ENCODE results near the gene TRIO.

The TRIO gene

DNA sequence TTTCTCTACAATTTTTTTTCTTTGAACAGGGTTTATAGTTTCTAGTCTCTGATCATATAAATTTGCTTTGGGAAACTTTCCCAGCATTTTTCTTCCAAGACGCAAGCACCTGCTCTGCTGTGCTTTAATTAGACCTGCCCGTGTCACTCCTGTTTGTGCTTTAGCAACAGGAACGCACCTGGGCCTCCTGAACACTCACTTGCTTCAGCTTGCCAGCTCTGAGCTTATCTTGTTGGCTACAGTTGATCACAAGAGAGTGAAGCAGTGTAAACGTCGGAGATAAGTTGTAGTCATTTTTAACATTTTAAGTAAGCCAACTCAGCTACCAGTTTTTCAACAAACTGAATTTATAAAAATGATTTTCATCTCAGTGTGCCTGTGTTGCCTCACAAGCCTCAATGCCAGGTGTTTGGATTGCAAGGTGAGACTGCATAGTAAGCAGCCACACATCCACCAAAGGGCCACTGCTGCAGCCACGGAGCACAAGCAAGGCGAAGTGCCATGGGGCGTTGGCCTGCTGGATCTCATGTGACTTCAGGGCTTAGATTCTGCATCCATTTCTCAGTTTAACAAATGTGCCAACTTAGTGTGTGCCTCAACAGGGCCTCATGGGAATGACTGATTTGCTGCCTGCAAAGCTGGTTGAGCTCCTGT, 166.9 kb downstream of the TRIO start:
- no peaks in the 10 kb centered on the region for H3K4me1 ChIP-seq (ENCODE audit: control insufficient read depth in 2 of 2, insufficient read depth in 1 of 2, low read depth in 1 of 2, low read length in 2 of 2)
- DNase-seq (ENCODE audit: low spot score): no peak
- no peaks in the 10 kb centered on the region for H3K9me3 ChIP-seq (replicated peaks in 1 of 2; ENCODE audit: control insufficient read depth in 2 of 2, insufficient read depth in 1 of 2, low read depth in 1 of 2, low read length in 2 of 2)
- H3K79me1 ChIP-seq (ENCODE audit: low read depth, low read length): peaks cover 4% of the 10 kb centered on the region
- no peak overlapping the region for H2AK5ac ChIP-seq (ENCODE audit: low read depth, low read length)
- H4K8ac ChIP-seq (ENCODE audit: low read depth, low read length): no peak overlapping the region
- H2AFZ ChIP-seq (ENCODE audit: low read length): no peak overlapping the region
- H3K27ac ChIP-seq (replicated peaks; ENCODE audit: low read length): no peak overlapping the region
- peak overlapping the region; percentile 21 for H3K23ac ChIP-seq (ENCODE audit: low read depth, low read length, poor library complexity)
- H3K9ac ChIP-seq (ENCODE audit: low read depth, low read length, poor library complexity): no peak overlapping the region
- H4K91ac ChIP-seq (ENCODE audit: low read depth, low read length, poor library complexity): no peak overlapping the region
- no peak overlapping the region for H3K14ac ChIP-seq (ENCODE audit: low read length)
- WGBS, 2 donors (ENCODE audit: extremely low coverage in 2 of 2, insufficient read length in 2 of 2, insufficient replicate concordance in 1 of 2): no CpG with 5 or more reads among the region's 8 CpGs
- peaks cover 27 to 94% of the 10 kb centered on the region in 2 donors for H3K36me3 ChIP-seq (replicated peaks in 1 of 2; ENCODE audit: control insufficient read depth in 2 of 2, insufficient read depth in 2 of 2, low read length in 2 of 2)
- no peak overlapping the region for H2BK12ac ChIP-seq (ENCODE audit: low read length)
- H3K18ac ChIP-seq (ENCODE audit: low read length): no peak overlapping the region
- no peaks in the 10 kb centered on the region for H3K27me3 ChIP-seq (ENCODE audit: control insufficient read depth in 3 of 3, insufficient read depth in 3 of 3, low read depth in 1 of 3, low read length in 3 of 3)
- H2BK15ac ChIP-seq (ENCODE audit: low read length): no peak overlapping the region
- H2BK5ac ChIP-seq (ENCODE audit: low read length): no peak overlapping the region
- H2BK120ac ChIP-seq (ENCODE audit: low read depth, low read length): no peak overlapping the region
- no peak overlapping the region for H3K4ac ChIP-seq (ENCODE audit: low read length)
- no peak overlapping the region for H3K4me2 ChIP-seq (ENCODE audit: insufficient read depth, low read length, poor library complexity, severe bottlenecking)
- H3K4me3 ChIP-seq (ENCODE audit: low read length in 2 of 2): no peak overlapping the region

DNA sequence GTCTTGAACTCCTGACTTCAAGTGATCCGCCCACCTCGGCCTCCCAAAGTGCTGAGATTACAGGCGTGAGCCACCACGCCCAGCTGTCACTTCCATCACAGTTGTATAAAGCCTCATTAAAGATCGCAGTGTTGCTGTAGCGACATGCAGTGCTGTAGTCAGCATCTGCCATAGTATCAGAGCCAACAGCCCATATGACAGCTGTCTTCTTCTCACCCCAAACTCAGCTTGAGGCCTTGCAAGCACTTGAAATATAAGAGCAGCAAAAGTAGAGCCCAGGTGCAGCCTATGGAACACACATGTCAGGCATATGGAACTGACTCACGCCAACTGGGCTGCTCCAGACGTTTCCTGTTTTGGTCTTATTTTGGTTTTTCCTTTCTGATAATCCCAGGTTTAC, 167.8 kb downstream of the TRIO start:
- Histone ChIP-seq H2BK120ac (ENCODE audit: low read depth, low read length) (no peak overlapping the region), H3K9ac (ENCODE audit: low read depth, low read length, poor library complexity) (no peak overlapping the region), H3K27ac (replicated peaks; ENCODE audit: low read length) (no peak overlapping the region), H3K18ac (ENCODE audit: low read length) (no peak overlapping the region), H3K4me3 (ENCODE audit: low read length in 2 of 2) (no peak overlapping the region), H2AK5ac (ENCODE audit: low read depth, low read length) (no peak overlapping the region), H3K79me1 (ENCODE audit: low read depth, low read length) (peaks cover 2% of the 10 kb centered on the region), H2BK15ac (ENCODE audit: low read length) (no peak overlapping the region), H2BK5ac (ENCODE audit: low read length) (no peak overlapping the region), H4K91ac (ENCODE audit: low read depth, low read length, poor library complexity) (no peak overlapping the region), H4K8ac (ENCODE audit: low read depth, low read length) (no peak overlapping the region), H3K27me3 (ENCODE audit: control insufficient read depth in 3 of 3, insufficient read depth in 3 of 3, low read depth in 1 of 3, low read length in 3 of 3) (no peaks in the 10 kb centered on the region), H3K4me1 (ENCODE audit: control insufficient read depth in 2 of 2, insufficient read depth in 1 of 2, low read depth in 1 of 2, low read length in 2 of 2) (no peaks in the 10 kb centered on the region), H3K4me2 (ENCODE audit: insufficient read depth, low read length, poor library complexity, severe bottlenecking) (no peak overlapping the region), H2AFZ (ENCODE audit: low read length) (no peak overlapping the region), H3K4ac (ENCODE audit: low read length) (no peak overlapping the region), H3K36me3 (replicated peaks in 1 of 2; ENCODE audit: control insufficient read depth in 2 of 2, insufficient read depth in 2 of 2, low read length in 2 of 2) (peaks cover 23 to 90% of the 10 kb centered on the region in 2 donors), H3K14ac (ENCODE audit: low read length) (no peak overlapping the region), H3K9me3 (replicated peaks in 1 of 2; ENCODE audit: control insufficient read depth in 2 of 2, insufficient read depth in 1 of 2, low read depth in 1 of 2, low read length in 2 of 2) (no peaks in the 10 kb centered on the region), H3K23ac (ENCODE audit: low read depth, low read length, poor library complexity) (no peak overlapping the region), H2BK12ac (ENCODE audit: low read length) (no peak overlapping the region)
- no peak for DNase-seq (ENCODE audit: low spot score)
- WGBS, 2 donors (ENCODE audit: extremely low coverage in 2 of 2, insufficient read length in 2 of 2, insufficient replicate concordance in 1 of 2): no CpG with 5 or more reads among the region's 8 CpGs

DNA sequence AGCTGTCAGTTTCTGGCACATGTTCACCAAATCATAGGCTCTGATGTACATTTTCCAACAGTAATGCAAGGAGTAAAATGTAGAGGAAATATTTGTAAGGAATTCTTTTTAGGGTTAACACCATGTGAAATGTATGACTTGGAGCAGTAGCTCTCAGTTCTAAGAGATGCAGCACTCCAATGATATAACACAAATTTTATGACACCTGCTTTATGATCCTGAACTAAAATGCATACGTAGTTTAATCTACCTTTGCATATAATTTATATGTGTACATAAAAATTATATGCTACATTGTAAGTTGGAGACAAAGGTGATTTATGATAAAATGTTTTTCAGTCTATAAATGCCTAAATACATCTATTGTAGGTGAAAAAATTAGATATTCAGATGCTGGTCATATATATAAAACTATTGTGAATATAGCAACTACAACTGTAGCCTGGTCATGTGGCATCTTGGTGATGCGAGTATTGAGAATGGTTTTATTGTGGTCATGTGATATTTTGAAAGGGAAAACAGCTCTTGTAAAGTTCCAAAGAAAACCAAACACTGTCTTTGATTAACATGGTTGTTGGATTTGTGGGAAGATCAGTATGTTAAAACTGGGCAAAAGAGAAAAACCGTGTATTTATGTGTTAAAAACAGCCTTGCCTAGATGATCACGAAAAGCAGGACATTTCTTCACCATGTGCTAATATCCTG, 171.0 kb downstream of the TRIO start:
- Histone ChIP-seq H3K36me3 (replicated peaks in 1 of 2; ENCODE audit: control insufficient read depth in 2 of 2, insufficient read depth in 2 of 2, low read length in 2 of 2) (peaks cover 28 to 93% of the 10 kb centered on the region in 2 donors), H3K14ac (ENCODE audit: low read length) (no peak overlapping the region), H3K4me1 (ENCODE audit: control insufficient read depth in 2 of 2, insufficient read depth in 1 of 2, low read depth in 1 of 2, low read length in 2 of 2) (no peaks in the 10 kb centered on the region), H3K79me1 (ENCODE audit: low read depth, low read length) (no peaks in the 10 kb centered on the region), H2BK5ac (ENCODE audit: low read length) (no peak overlapping the region), H3K4ac (ENCODE audit: low read length) (no peak overlapping the region), H3K9me3 (replicated peaks in 1 of 2; ENCODE audit: control insufficient read depth in 2 of 2, insufficient read depth in 1 of 2, low read depth in 1 of 2, low read length in 2 of 2) (no peaks in the 10 kb centered on the region), H3K4me2 (ENCODE audit: insufficient read depth, low read length, poor library complexity, severe bottlenecking) (no peak overlapping the region), H2BK15ac (ENCODE audit: low read length) (no peak overlapping the region), H2AFZ (ENCODE audit: low read length) (no peak overlapping the region), H3K4me3 (ENCODE audit: low read length in 2 of 2) (no peak overlapping the region), H3K27me3 (ENCODE audit: control insufficient read depth in 3 of 3, insufficient read depth in 3 of 3, low read depth in 1 of 3, low read length in 3 of 3) (no peaks in the 10 kb centered on the region), H3K18ac (ENCODE audit: low read length) (no peak overlapping the region), H3K27ac (replicated peaks; ENCODE audit: low read length) (no peak overlapping the region), H2BK120ac (ENCODE audit: low read depth, low read length) (no peak overlapping the region), H3K9ac (ENCODE audit: low read depth, low read length, poor library complexity) (no peak overlapping the region), H3K23ac (ENCODE audit: low read depth, low read length, poor library complexity) (no peak overlapping the region), H4K91ac (ENCODE audit: low read depth, low read length, poor library complexity) (no peak overlapping the region), H2AK5ac (ENCODE audit: low read depth, low read length) (no peak overlapping the region), H4K8ac (ENCODE audit: low read depth, low read length) (no peak overlapping the region), H2BK12ac (ENCODE audit: low read length) (no peak overlapping the region)
- no peak for DNase-seq (ENCODE audit: low spot score)
- no CpG with 5 or more reads among the region's 4 CpGs for WGBS, 2 donors (ENCODE audit: extremely low coverage in 2 of 2, insufficient read length in 2 of 2, insufficient replicate concordance in 1 of 2)

- Histone ChIP-seq H2AFZ (ENCODE audit: low read length) (no peak overlapping the region), H4K8ac (ENCODE audit: low read depth, low read length) (no peak overlapping the region), H3K14ac (ENCODE audit: low read length) (no peak overlapping the region), H3K4me2 (ENCODE audit: insufficient read depth, low read length, poor library complexity, severe bottlenecking) (no peak overlapping the region), H3K27me3 (ENCODE audit: control insufficient read depth in 3 of 3, insufficient read depth in 3 of 3, low read depth in 1 of 3, low read length in 3 of 3) (no peaks in the 10 kb centered on the region), H2BK120ac (ENCODE audit: low read depth, low read length) (no peak overlapping the region), H3K4me1 (ENCODE audit: control insufficient read depth in 2 of 2, insufficient read depth in 1 of 2, low read depth in 1 of 2, low read length in 2 of 2) (no peaks in the 10 kb centered on the region), H3K9me3 (replicated peaks in 1 of 2; ENCODE audit: control insufficient read depth in 2 of 2, insufficient read depth in 1 of 2, low read depth in 1 of 2, low read length in 2 of 2) (peaks cover 7 to 10% of the 10 kb centered on the region in 2 donors), H2AK5ac (ENCODE audit: low read depth, low read length) (no peak overlapping the region), H3K36me3 (replicated peaks in 1 of 2; ENCODE audit: control insufficient read depth in 2 of 2, insufficient read depth in 2 of 2, low read length in 2 of 2) (peaks cover 22 to 95% of the 10 kb centered on the region in 2 donors), H3K4ac (ENCODE audit: low read length) (no peak overlapping the region), H3K79me1 (ENCODE audit: low read depth, low read length) (no peaks in the 10 kb centered on the region), H3K4me3 (ENCODE audit: low read length in 2 of 2) (no peak overlapping the region), H4K91ac (ENCODE audit: low read depth, low read length, poor library complexity) (no peak overlapping the region), H3K27ac (replicated peaks; ENCODE audit: low read length) (no peak overlapping the region), H3K18ac (ENCODE audit: low read length) (no peak overlapping the region), H2BK12ac (ENCODE audit: low read length) (no peak overlapping the region), H2BK15ac (ENCODE audit: low read length) (no peak overlapping the region), H2BK5ac (ENCODE audit: low read length) (no peak overlapping the region), H3K23ac (ENCODE audit: low read depth, low read length, poor library complexity) (no peak overlapping the region), H3K9ac (ENCODE audit: low read depth, low read length, poor library complexity) (peak overlapping the region; percentile 26)
- DNase-seq (ENCODE audit: low spot score): no peak
- no CpG with 5 or more reads among the region's 12 CpGs for WGBS, 2 donors (ENCODE audit: extremely low coverage in 2 of 2, insufficient read length in 2 of 2, insufficient replicate concordance in 1 of 2)
These were observed 173.3 kb downstream of the TRIO start for GRCh38 chr5:14316471-14316870.

Measured in neuronal stem cell (in vitro differentiated cells).